ENCODE data around the gene JAM3.

Gene JAM3

GRCh38 chr11:134170919-134171281, 102.0 kb downstream of the JAM3 start:
- H3K9ac ChIP-seq (ENCODE audit: low read length): no peak overlapping the region
- H3K27me3 ChIP-seq (ENCODE audit: low read length): no peaks in the 10 kb centered on the region
- no peaks in the 10 kb centered on the region for H3K9me3 ChIP-seq (ENCODE audit: insufficient read depth, low read length)
- H3K4me2 ChIP-seq (ENCODE audit: low read depth, low read length, poor library complexity, severe bottlenecking): no peak overlapping the region
- no peak overlapping the region for H3K27ac ChIP-seq (ENCODE audit: low read depth, low read length)
- H3K36me3 ChIP-seq (ENCODE audit: low read length): no peaks in the 10 kb centered on the region
- H3F3A ChIP-seq (ENCODE audit: insufficient read depth): no peaks in the 10 kb centered on the region
- H2AFZ ChIP-seq (ENCODE audit: low read depth, low read length, severe bottlenecking): no peak overlapping the region
- H4K20me1 ChIP-seq (ENCODE audit: low read depth, low read length): no peaks in the 10 kb centered on the region
- no peak overlapping the region for H3K4me3 ChIP-seq (ENCODE audit: insufficient read depth, low read length, poor library complexity, severe bottlenecking)
- TF ChIP-seq, protein P1, sequence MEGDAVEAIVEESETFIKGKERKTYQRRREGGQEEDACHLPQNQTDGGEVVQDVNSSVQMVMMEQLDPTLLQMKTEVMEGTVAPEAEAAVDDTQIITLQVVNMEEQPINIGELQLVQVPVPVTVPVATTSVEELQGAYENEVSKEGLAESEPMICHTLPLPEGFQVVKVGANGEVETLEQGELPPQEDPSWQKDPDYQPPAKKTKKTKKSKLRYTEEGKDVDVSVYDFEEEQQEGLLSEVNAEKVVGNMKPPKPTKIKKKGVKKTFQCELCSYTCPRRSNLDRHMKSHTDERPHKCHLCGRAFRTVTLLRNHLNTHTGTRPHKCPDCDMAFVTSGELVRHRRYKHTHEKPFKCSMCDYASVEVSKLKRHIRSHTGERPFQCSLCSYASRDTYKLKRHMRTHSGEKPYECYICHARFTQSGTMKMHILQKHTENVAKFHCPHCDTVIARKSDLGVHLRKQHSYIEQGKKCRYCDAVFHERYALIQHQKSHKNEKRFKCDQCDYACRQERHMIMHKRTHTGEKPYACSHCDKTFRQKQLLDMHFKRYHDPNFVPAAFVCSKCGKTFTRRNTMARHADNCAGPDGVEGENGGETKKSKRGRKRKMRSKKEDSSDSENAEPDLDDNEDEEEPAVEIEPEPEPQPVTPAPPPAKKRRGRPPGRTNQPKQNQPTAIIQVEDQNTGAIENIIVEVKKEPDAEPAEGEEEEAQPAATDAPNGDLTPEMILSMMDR (IDR thresholded peaks at IDR 0.05; ENCODE audit: insufficient read depth, low read length, poor library complexity, severe bottlenecking): no peak
- no peak for TF ChIP-seq EZH2phosphoT487 (conservative IDR thresholded peaks at IDR 0.05; ENCODE audit: low read length)
- H3K9me2 ChIP-seq (replicated peaks; ENCODE audit: insufficient read depth, low read length): no peaks in the 10 kb centered on the region
- no peaks in the 10 kb centered on the region for H3K79me2 ChIP-seq (ENCODE audit: insufficient read depth, low read length)

DNA sequence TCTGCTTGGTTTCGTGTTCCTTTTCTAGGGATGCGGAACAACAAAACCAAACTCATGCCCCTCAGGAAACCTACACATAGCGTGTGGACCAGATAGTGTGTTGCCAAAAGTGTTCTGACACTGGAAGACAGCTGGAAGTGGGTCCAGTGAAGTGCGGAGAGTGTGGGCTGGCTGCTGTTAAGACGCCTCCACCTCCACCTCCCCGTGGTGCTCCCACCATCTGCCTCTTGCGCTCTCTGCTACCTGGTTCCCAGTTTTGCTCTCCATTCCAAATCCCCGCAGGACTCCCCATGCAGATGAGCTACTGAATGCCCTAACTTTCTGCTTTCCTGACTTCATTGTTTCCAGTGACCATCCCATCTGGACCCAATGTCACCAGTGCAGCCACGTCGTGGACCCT, 103.1 kb downstream of the JAM3 start:
- no peak for TF ChIP-seq EZH2phosphoT487 (conservative IDR thresholded peaks at IDR 0.05; ENCODE audit: low read length)
- TF ChIP-seq, protein P1 (IDR thresholded peaks at IDR 0.05; ENCODE audit: insufficient read depth, low read length, poor library complexity, severe bottlenecking): no peak
- no peak overlapping the region for H3K4me2 ChIP-seq (ENCODE audit: low read depth, low read length, poor library complexity, severe bottlenecking)
- no peaks in the 10 kb centered on the region for H3K27me3 ChIP-seq (ENCODE audit: low read length)
- H3K36me3 ChIP-seq (ENCODE audit: low read length): no peaks in the 10 kb centered on the region
- H3K9me3 ChIP-seq (ENCODE audit: insufficient read depth, low read length): no peaks in the 10 kb centered on the region
- no peaks in the 10 kb centered on the region for H3K9me2 ChIP-seq (replicated peaks; ENCODE audit: insufficient read depth, low read length)
- no peak overlapping the region for H3K27ac ChIP-seq (ENCODE audit: low read depth, low read length)
- no peak overlapping the region for H3K4me3 ChIP-seq (ENCODE audit: insufficient read depth, low read length, poor library complexity, severe bottlenecking)
- no peak overlapping the region for H2AFZ ChIP-seq (ENCODE audit: low read depth, low read length, severe bottlenecking)
- no peaks in the 10 kb centered on the region for H4K20me1 ChIP-seq (ENCODE audit: low read depth, low read length)
- H3F3A ChIP-seq (ENCODE audit: insufficient read depth): no peaks in the 10 kb centered on the region
- H3K79me2 ChIP-seq (ENCODE audit: insufficient read depth, low read length): no peaks in the 10 kb centered on the region
- H3K9ac ChIP-seq (ENCODE audit: low read length): no peak overlapping the region

GRCh38 chr11:134173296-134173695, 104.4 kb downstream of the JAM3 start:
- no peaks in the 10 kb centered on the region for H3F3A ChIP-seq (ENCODE audit: insufficient read depth)
- H2AFZ ChIP-seq (ENCODE audit: low read depth, low read length, severe bottlenecking): no peak overlapping the region
- no peaks in the 10 kb centered on the region for H3K27me3 ChIP-seq (ENCODE audit: low read length)
- TF ChIP-seq, protein P1 (IDR thresholded peaks at IDR 0.05; ENCODE audit: insufficient read depth, low read length, poor library complexity, severe bottlenecking): no peak
- no peak for TF ChIP-seq EZH2phosphoT487 (conservative IDR thresholded peaks at IDR 0.05; ENCODE audit: low read length)
- H3K79me2 ChIP-seq (ENCODE audit: insufficient read depth, low read length): no peaks in the 10 kb centered on the region
- no peak overlapping the region for H3K27ac ChIP-seq (ENCODE audit: low read depth, low read length)
- H3K9me2 ChIP-seq (replicated peaks; ENCODE audit: insufficient read depth, low read length): no peaks in the 10 kb centered on the region
- H3K36me3 ChIP-seq (ENCODE audit: low read length): no peaks in the 10 kb centered on the region
- no peaks in the 10 kb centered on the region for H4K20me1 ChIP-seq (ENCODE audit: low read depth, low read length)
- no peak overlapping the region for H3K4me2 ChIP-seq (ENCODE audit: low read depth, low read length, poor library complexity, severe bottlenecking)
- no peaks in the 10 kb centered on the region for H3K9me3 ChIP-seq (ENCODE audit: insufficient read depth, low read length)
- H3K4me3 ChIP-seq (ENCODE audit: insufficient read depth, low read length, poor library complexity, severe bottlenecking): no peak overlapping the region
- H3K9ac ChIP-seq (ENCODE audit: low read length): no peak overlapping the region

Data from SU-DHL-6 (cell line).